HepG2 (cell line): Measurements from ENCODE around the gene KL. TPM values are rescaled to one million over a fixed set of nuclear protein-coding genes. Genes with fewer than 3 reads are reported as not detected.

ENCODE experiments used
- ATAC-seq: fragments of 200-7000 bp; cut with Tn5 transposase; 3 replicates; pipeline ENCODE4 v1.9.1; 2020; ENCODE audit warnings: mild to moderate bottlenecking, moderate library complexity
- BruUV-seq: library from RNA; stranded (reverse); fragments of 400-500 nt; replicated peaks from 2 replicates; lab custom pipeline; 2021; lab: Mats Ljungman, UMichigan
- CTCF ChIA-PET: fragments of 300-600 bp; formaldehyde crosslinking; extraction: SDS; loops from one replicate; lab custom pipeline; 2021; ENCODE audit warnings: low total read pairs, inconsistent platforms, low intra/inter-chr PET ratio; lab: Yijun Ruan, JAX
- POLR2A ChIA-PET: fragments of 350-600 bp; sonication (Branson Sonifier 250); formaldehyde crosslinking; loops from one replicate; lab custom pipeline; 2020; ENCODE audit warnings: antibody characterized with exemption, inconsistent platforms; lab: Yijun Ruan, JAX
- DNase-seq: peaks from one replicate; pipeline ENCODE4 v3.0.0-alpha.2; 2015; ENCODE audit warnings: low spot score
- FAIRE-seq: peaks from 3 replicates; lab custom pipeline; 2011; peaks lifted over from hg19 to GRCh38; lab: Jason Lieb, UNC
- H2AFZ ChIP-seq: one replicate; pipeline ENCODE4 v1.6.1; 2011; ENCODE audit warnings: low read length, inconsistent platforms
- H3K27ac ChIP-seq: fragments of 300-600 bp; 3 replicates; pipeline ENCODE4 v1.8.0; 2011; ENCODE audit warnings: mixed run types, mild to moderate bottlenecking, mixed read lengths, low read length, inconsistent platforms; ENCODE audit not compliant: insufficient read depth; ENCODE audit errors: extremely low read length
- H3K27me3 ChIP-seq, 2 experiments: fragments of 200-600 bp in 1 of 2; 2 replicates in 1 of 2; 3 replicates in 1 of 2; pipeline versions ENCODE4 v1.6.0 to v1.8.0; 2011; ENCODE audit warnings: low read length in 2 of 2, mild to moderate bottlenecking in 2 of 2, moderate library complexity in 2 of 2, inconsistent platforms in 1 of 2; ENCODE audit not compliant: insufficient read depth in 2 of 2, control insufficient read depth in 1 of 2
- H3K36me3 ChIP-seq, 2 experiments: fragments of 200-600 bp in 1 of 2; replicated peaks in 1 of 2; 2 replicates in 1 of 2; 3 replicates in 1 of 2; pipeline versions ENCODE4 v1.5.1 to v1.8.0; 2011; ENCODE audit warnings: low read length in 2 of 2, inconsistent platforms in 1 of 2; ENCODE audit not compliant: insufficient read depth in 2 of 2, control insufficient read depth in 1 of 2
- H3K4me1 ChIP-seq: 2 replicates; pipeline ENCODE4 v1.5.1; 2012; ENCODE audit warnings: low read length, inconsistent platforms; ENCODE audit not compliant: insufficient read depth
- H3K4me2 ChIP-seq: 2 replicates; pipeline ENCODE4 v1.6.0; 2011; ENCODE audit warnings: low read depth, low read length, inconsistent platforms
- H3K4me3 ChIP-seq, 3 experiments: fragments of 200-600 bp in 1 of 3; sonication (generic), shearing (Covaris generic) in 1 of 3; replicated peaks in 1 of 3; 2 replicates each; pipeline ENCODE4 v1.5.1; 2011 to 2016; ENCODE audit warnings: low read length in 3 of 3, inconsistent platforms in 2 of 3, low read depth in 2 of 3, mild to moderate bottlenecking in 2 of 3, control low read depth in 1 of 3, mixed read lengths in 1 of 3; ENCODE audit not compliant: insufficient read depth in 1 of 3
- H3K79me2 ChIP-seq: one replicate; pipeline ENCODE4 v1.6.1; 2011; ENCODE audit warnings: low read length, inconsistent platforms; ENCODE audit not compliant: insufficient read depth
- H3K9ac ChIP-seq: 2 replicates; pipeline ENCODE4 v1.6.0; 2011; ENCODE audit warnings: mild to moderate bottlenecking, low read depth, low read length, inconsistent platforms; ENCODE audit not compliant: insufficient read depth
- H3K9me3 ChIP-seq: 2 replicates; pipeline ENCODE4 v1.5.1; 2012; ENCODE audit warnings: mild to moderate bottlenecking, low read length
- H4K20me1 ChIP-seq: 2 replicates; pipeline ENCODE4 v1.6.0; 2011; ENCODE audit warnings: inconsistent platforms, mild to moderate bottlenecking, low read length, moderate library complexity; ENCODE audit not compliant: insufficient read depth
- LRRFIP1 ChIP-seq: sonication (generic); formaldehyde crosslinking; conservative IDR thresholded peaks from 2 replicates; pipeline ENCODE4 v1.4.0; 2020; ENCODE audit warnings: missing genetic modification reagents
- STAG1 ChIP-seq: sonication (generic); formaldehyde crosslinking; IDR thresholded peaks from 2 replicates; pipeline ENCODE4 v1.4.0; 2020; ENCODE audit warnings: missing genetic modification reagents
- WGBS: methylation state at CpG from one replicate; pipeline ENCODE4 v1.1.6; 2017; ENCODE audit warnings: low lambda C conversion rate; 5-methylcytosine and 5-hydroxymethylcytosine counted together
- in situ Hi-C: cut with HindIII; loops from 2 replicates; pipeline ENCODE4 v1.10.0; 2017; ENCODE audit warnings: low pct_unique_long_range_greater_than_20kb; ENCODE audit not compliant: extremely low pct_ligation_motif_present
- intact Hi-C: fragments of 100-400 bp; cut with micrococcal nuclease; formaldehyde crosslinking; loops from one replicate; pipeline ENCODE4 v1.10.0; 2022; ENCODE audit not compliant: unreplicated experiment
- polyA plus RNA-seq, 8 experiments: library from polyadenylated mRNA; depleted of rRNA in 3 of 8; stranded (reverse) in 7 of 8; unstranded in 1 of 8; fragments of >200 nt; fragmentation: Illumina TruSeq in 4 of 8; extraction: Trizol in 4 of 8; gene quantifications; 2 replicates each; pipeline versions ENCODE4 v1.2.1 to v1.2.3, GENCODE V29; 2011 to 2016; ENCODE audit warnings: low read depth in 4 of 8, missing spikeins in 1 of 8, mixed read lengths in 1 of 8; ENCODE audit not compliant: insufficient read depth in 1 of 8
- total RNA-seq, 5 experiments: library from RNA; depleted of rRNA; stranded (reverse); fragments of >200 nt; fragmentation: Illumina TruSeq; extraction: Trizol; gene quantifications; 2 replicates each; pipeline ENCODE4 v1.2.3, GENCODE V29; 2016; ENCODE audit warnings: low read depth in 1 of 5
- TF ChIP-seq, protein P1 (sequence below): sonication (generic); formaldehyde crosslinking; IDR thresholded peaks from 2 replicates; pipeline ENCODE4 v1.8.0; 2022; ENCODE audit warnings: missing genetic modification reagents, mild to moderate bottlenecking, borderline replicate concordance
- TF ChIP-seq, protein P2 (sequence below): sonication (generic); formaldehyde crosslinking; IDR thresholded peaks from 2 replicates; pipeline ENCODE4 v1.5.0; 2020; ENCODE audit warnings: mild to moderate bottlenecking, missing genetic modification reagents, moderate library complexity

KL gene
- total and polyA plus RNA-seq, 2 of the 13 experiments (the other 11 are each of a cell fraction or from before 2014, with no cell fraction given): not detected

GRCh38 chr13:33015791-33016323 lies 366 bp upstream of the KL start (continued):
- no peak for TF ChIP-seq LRRFIP1
- TF ChIP-seq, all 625 proteins: peak for 0

DNA sequence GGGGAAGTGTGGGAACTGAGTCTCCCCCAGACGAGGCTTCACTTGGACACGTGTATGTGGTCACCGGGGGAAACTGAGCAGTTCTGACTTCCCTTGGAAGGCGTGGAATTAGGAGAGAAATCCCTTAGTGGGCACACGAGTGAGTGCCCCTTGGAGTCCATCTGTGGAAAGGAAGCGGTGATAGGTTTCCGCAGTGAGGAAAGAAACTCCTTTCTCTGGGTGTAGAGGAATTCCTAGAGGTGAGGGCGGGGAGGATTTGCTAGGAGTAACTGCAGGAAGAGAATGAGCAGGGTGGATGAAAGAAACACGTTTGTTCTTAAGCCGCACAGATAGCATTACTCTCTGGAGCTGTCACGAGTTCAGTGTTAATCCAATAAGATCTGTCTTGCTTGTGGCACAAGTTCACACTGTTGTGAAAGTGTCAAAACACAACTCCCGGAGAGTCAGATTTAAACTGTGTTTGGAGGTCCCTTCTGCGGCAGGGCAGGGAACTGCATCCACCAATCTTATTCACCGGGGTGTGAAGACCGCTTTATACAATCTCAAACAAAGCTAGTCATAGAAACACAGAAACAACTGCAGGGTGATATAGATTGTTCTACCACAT lies 1.2 kb downstream of the KL start:
- Histone ChIP-seq H3K4me1 (no peaks in the 10 kb centered on the region), H3K36me3 (no peaks in the 10 kb centered on the region), H3K27me3 (peaks cover 1 to 17% of the 10 kb centered on the region in 2 experiments; a peak in 4 of 5 replicates), H3K4me3 (no peak overlapping the region), H3K9ac (no peak overlapping the region), H3K79me2 (no peaks in the 10 kb centered on the region), H3K4me2 (no peak overlapping the region), H2AFZ (no peak overlapping the region), H3K9me3 (no peaks in the 10 kb centered on the region), H4K20me1 (no peaks in the 10 kb centered on the region), H3K27ac (no peak overlapping the region)
- intact Hi-C loops (no loop called here), in situ Hi-C loops (no loop called here)
- DNase-seq: peak; percentile 18
- WGBS: 51% methylated on average over 12 of the region's 15 CpGs
- no TSS peak for BruUV-seq
- ChIA-PET POLR2A (no interaction called here), CTCF (no interaction called here)
- no peak for FAIRE-seq
- peak; percentile 91 for ATAC-seq
- TF ChIP-seq, protein P1, sequence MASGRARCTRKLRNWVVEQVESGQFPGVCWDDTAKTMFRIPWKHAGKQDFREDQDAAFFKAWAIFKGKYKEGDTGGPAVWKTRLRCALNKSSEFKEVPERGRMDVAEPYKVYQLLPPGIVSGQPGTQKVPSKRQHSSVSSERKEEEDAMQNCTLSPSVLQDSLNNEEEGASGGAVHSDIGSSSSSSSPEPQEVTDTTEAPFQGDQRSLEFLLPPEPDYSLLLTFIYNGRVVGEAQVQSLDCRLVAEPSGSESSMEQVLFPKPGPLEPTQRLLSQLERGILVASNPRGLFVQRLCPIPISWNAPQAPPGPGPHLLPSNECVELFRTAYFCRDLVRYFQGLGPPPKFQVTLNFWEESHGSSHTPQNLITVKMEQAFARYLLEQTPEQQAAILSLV (CRISPR knock-in tag): no peak
- TF ChIP-seq, protein P2, sequence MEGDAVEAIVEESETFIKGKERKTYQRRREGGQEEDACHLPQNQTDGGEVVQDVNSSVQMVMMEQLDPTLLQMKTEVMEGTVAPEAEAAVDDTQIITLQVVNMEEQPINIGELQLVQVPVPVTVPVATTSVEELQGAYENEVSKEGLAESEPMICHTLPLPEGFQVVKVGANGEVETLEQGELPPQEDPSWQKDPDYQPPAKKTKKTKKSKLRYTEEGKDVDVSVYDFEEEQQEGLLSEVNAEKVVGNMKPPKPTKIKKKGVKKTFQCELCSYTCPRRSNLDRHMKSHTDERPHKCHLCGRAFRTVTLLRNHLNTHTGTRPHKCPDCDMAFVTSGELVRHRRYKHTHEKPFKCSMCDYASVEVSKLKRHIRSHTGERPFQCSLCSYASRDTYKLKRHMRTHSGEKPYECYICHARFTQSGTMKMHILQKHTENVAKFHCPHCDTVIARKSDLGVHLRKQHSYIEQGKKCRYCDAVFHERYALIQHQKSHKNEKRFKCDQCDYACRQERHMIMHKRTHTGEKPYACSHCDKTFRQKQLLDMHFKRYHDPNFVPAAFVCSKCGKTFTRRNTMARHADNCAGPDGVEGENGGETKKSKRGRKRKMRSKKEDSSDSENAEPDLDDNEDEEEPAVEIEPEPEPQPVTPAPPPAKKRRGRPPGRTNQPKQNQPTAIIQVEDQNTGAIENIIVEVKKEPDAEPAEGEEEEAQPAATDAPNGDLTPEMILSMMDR: peak; percentile 40
- peak; percentile 20; the same call in 1 of the 2 replicates for TF ChIP-seq STAG1 (CRISPR knock-in tag)
